HG03135 (cell line): ENCODE data around the gene GRIN2C.

Experiments
- ATAC-seq: cut with Tn5 transposase; IDR thresholded peaks from one replicate; pipeline ENCODE4 v1.9.1; 2021; ENCODE audit warnings: mild to moderate bottlenecking, moderate library complexity; ENCODE audit not compliant: unreplicated experiment

The GRIN2C gene

GRCh38 chr17:74804683-74805082, 55.0 kb downstream of the GRIN2C start:
- ATAC-seq, result no peak

- ATAC-seq, result no peak
Observed at GRCh38 chr17:74803971-74804370, 55.7 kb downstream of the GRIN2C start.

GRCh38 chr17:74803388-74803930, 56.2 kb downstream of the GRIN2C start:
- no peak for ATAC-seq

GRCh38 chr17:74801896-74802295, 57.8 kb downstream of the GRIN2C start:
- no peak for ATAC-seq

- no peak for ATAC-seq
Observed at GRCh38 chr17:74800531-74800930, 59.2 kb downstream of the GRIN2C start.

- no peak for ATAC-seq
Observed at GRCh38 chr17:74799097-74799496, 60.6 kb downstream of the GRIN2C start.

- no peak for ATAC-seq
Observed at GRCh38 chr17:74798239-74798707, 61.4 kb downstream of the GRIN2C start.

- ATAC-seq, result no peak
Observed at GRCh38 chr17:74797824-74798223, 61.9 kb downstream of the GRIN2C start.

GRCh38 chr17:74796866-74797265, 62.8 kb downstream of the GRIN2C start:
- no peak for ATAC-seq

GRCh38 chr17:74796211-74796610, 63.5 kb downstream of the GRIN2C start:
- ATAC-seq, result no peak

- no peak for ATAC-seq
Observed at GRCh38 chr17:74795327-74796020, 64.2 kb downstream of the GRIN2C start.

GRCh38 chr17:74792586-74793105, 67.0 kb downstream of the GRIN2C start:
- no peak for ATAC-seq
